Prostate gland (tissue), 2 donors: Measurements from ENCODE around the gene AFMID.

Source experiments
- POLR2A ChIP-seq: fragments of 450-650 bp; IDR thresholded peaks from one replicate; pipeline ENCODE4 v1.6.1; 2016; ENCODE audit warnings: antibody characterized with exemption, mild to moderate bottlenecking
- POLR2AphosphoS5 ChIP-seq: sonication (generic); formaldehyde crosslinking; IDR thresholded peaks from one replicate; pipeline ENCODE4 v1.6.1; 2017; ENCODE audit warnings: antibody characterized with exemption
- TF ChIP-seq, protein P1 (sequence below), 4 experiments: fragments of 200-600 bp in 2 of 4; fragments of 450-650 bp in 2 of 4; sonication (generic) in 2 of 4; IDR thresholded peaks; 1 replicate in 3 of 4; 2 replicates in 1 of 4; pipeline ENCODE4 v1.5.1; 2016 to 2019; ENCODE audit warnings: antibody characterized with exemption in 4 of 4, mild to moderate bottlenecking in 2 of 4, moderate library complexity in 2 of 4

GRCh38 chr17:78205124-78205775 lies 18.1 kb downstream of the AFMID start:
- TF ChIP-seq, protein P1, sequence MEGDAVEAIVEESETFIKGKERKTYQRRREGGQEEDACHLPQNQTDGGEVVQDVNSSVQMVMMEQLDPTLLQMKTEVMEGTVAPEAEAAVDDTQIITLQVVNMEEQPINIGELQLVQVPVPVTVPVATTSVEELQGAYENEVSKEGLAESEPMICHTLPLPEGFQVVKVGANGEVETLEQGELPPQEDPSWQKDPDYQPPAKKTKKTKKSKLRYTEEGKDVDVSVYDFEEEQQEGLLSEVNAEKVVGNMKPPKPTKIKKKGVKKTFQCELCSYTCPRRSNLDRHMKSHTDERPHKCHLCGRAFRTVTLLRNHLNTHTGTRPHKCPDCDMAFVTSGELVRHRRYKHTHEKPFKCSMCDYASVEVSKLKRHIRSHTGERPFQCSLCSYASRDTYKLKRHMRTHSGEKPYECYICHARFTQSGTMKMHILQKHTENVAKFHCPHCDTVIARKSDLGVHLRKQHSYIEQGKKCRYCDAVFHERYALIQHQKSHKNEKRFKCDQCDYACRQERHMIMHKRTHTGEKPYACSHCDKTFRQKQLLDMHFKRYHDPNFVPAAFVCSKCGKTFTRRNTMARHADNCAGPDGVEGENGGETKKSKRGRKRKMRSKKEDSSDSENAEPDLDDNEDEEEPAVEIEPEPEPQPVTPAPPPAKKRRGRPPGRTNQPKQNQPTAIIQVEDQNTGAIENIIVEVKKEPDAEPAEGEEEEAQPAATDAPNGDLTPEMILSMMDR (IDR thresholded peaks at IDR 0.05) = no peak
- TF ChIP-seq POLR2A (no peak), POLR2AphosphoS5 (no peak)
